Activated CD8-positive, alpha-beta T cell treated with anti-CD3 and anti-CD28 coated beads for 36 hours (primary cell): ENCODE measurements around the gene INKA2. TPM values are rescaled to one million over a fixed set of nuclear protein-coding genes. Genes with fewer than 3 reads are reported as not detected.

ENCODE experiments used
- ATAC-seq: fragments of 200-7000 bp; cut with Tn5 transposase; one replicate; pipeline ENCODE4 v1.10.0; 2021; ENCODE audit warnings: mild to moderate bottlenecking, moderate library complexity
- CTCF ChIA-PET: fragments of 350-600 bp; sonication (Branson Sonifier 250); formaldehyde crosslinking; loops from one replicate; lab custom pipeline; 2021; ENCODE audit warnings: antibody characterized with exemption; lab: Charles Lee
- POLR2A ChIA-PET: fragments of 350-600 bp; sonication (Branson Sonifier 250); formaldehyde crosslinking; loops from one replicate; lab custom pipeline; 2021; ENCODE audit warnings: antibody characterized with exemption; lab: Charles Lee
- DNase-seq: peaks from one replicate; pipeline ENCODE4 v3.0.0-alpha.2; 2020
- H3K27ac Mint-ChIP-seq: one replicate; pipeline ENCODE4 v1.8.0; 2021; ENCODE audit warnings: mild to moderate bottlenecking, mixed read lengths
- H3K27me3 Mint-ChIP-seq: one replicate; pipeline ENCODE4 v1.8.0; 2021; ENCODE audit warnings: mixed read lengths
- H3K36me3 Mint-ChIP-seq: one replicate; pipeline ENCODE4 v1.8.0; 2021; ENCODE audit warnings: low read depth, mixed read lengths
- H3K4me1 Mint-ChIP-seq: one replicate; pipeline ENCODE4 v1.8.0; 2021; ENCODE audit warnings: low read depth, mixed read lengths
- H3K4me3 Mint-ChIP-seq: one replicate; pipeline ENCODE4 v1.8.0; 2021; ENCODE audit warnings: mild to moderate bottlenecking, moderate library complexity, mixed read lengths
- H3K9me3 Mint-ChIP-seq: one replicate; pipeline ENCODE4 v1.8.0; 2021; ENCODE audit warnings: mixed read lengths
- intact Hi-C: fragments of 100-400 bp; cut with micrococcal nuclease; formaldehyde crosslinking; loops from one replicate; pipeline ENCODE4 v1.10.0; 2022
- total RNA-seq, 2 experiments: library from RNA; stranded (reverse); gene quantifications; one replicate each; pipeline ENCODE4 v1.2.3, GENCODE V29; 2021
- TF ChIP-seq, protein P1 (sequence below): fragments of 200-600 bp; IDR thresholded peaks from one replicate; pipeline ENCODE4 v1.8.0; 2022; ENCODE audit warnings: antibody characterized with exemption, mild to moderate bottlenecking

The INKA2 gene
- total RNA-seq, 2 experiments from 2014 or later: 1.7 to 2.3 TPM

DNA sequence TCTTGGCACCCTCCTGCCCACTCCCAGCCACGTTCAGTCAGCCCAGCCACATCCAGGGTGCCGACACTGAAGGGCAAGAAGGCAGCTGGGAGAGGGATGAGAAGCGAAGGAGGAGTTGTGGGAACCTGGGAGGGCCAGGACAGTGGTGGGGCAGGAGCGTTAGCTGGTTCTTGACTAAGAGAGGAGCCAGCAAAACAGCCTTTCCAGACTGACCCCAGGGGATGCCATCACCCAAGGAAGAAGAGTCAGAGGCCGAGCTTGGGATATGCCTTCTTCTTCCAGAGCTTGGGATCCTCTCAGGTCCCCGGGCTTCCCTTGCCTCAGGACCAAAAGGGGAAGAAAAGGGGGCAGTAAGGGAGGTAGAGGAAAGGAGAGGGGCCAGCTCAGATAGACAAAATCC, 7.2 kb downstream of the INKA2 start:
- TF ChIP-seq, protein P1, sequence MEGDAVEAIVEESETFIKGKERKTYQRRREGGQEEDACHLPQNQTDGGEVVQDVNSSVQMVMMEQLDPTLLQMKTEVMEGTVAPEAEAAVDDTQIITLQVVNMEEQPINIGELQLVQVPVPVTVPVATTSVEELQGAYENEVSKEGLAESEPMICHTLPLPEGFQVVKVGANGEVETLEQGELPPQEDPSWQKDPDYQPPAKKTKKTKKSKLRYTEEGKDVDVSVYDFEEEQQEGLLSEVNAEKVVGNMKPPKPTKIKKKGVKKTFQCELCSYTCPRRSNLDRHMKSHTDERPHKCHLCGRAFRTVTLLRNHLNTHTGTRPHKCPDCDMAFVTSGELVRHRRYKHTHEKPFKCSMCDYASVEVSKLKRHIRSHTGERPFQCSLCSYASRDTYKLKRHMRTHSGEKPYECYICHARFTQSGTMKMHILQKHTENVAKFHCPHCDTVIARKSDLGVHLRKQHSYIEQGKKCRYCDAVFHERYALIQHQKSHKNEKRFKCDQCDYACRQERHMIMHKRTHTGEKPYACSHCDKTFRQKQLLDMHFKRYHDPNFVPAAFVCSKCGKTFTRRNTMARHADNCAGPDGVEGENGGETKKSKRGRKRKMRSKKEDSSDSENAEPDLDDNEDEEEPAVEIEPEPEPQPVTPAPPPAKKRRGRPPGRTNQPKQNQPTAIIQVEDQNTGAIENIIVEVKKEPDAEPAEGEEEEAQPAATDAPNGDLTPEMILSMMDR: no peak
- no peak for ATAC-seq
- Mint-ChIP-seq H3K4me3 (no peak overlapping the region), H3K27me3 (peaks cover 1% of the 10 kb centered on the region), H3K27ac (no peak overlapping the region), H3K9me3 (no peaks in the 10 kb centered on the region), H3K4me1 (no peaks in the 10 kb centered on the region), H3K36me3 (no peaks in the 10 kb centered on the region)
- ChIA-PET POLR2A (interaction anchor here (1.2 kb wide), 1 partner anchor 224 kb away, joined by 5 read pairs; no protein-coding TSS in a partner anchor), CTCF (interaction anchor here (0.9 to 5.3 kb wide), 2 partner anchors 17 to 38 kb away, joined by 4 to 31 read pairs; no protein-coding TSS in a partner anchor)
- DNase-seq: no peak
- intact Hi-C loops: no loop called here

DNA sequence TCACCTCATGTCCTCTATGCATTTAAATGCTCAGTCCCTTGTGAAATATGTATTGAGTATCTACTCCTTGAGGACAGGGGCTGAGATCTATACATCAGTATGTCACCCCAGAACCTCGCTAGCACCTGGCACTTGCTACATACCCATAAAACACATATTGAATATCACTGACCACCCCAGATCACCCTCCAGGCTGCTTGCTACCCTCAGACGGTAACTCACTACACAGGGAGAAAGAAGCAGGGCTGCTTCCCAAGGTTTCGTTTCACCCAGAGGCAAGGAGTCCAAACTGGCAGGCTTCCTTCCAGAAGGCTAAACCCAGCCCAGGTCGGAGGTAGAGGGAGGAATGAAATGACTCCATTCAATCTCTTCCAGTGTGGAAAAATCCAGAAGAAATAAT, 8.5 kb downstream of the INKA2 start:
- CTCF ChIA-PET: interaction anchor here (5.3 kb wide), 1 partner anchor 16 kb away, joined by 31 read pairs; no protein-coding TSS in a partner anchor
- H3K9me3 Mint-ChIP-seq: no peaks in the 10 kb centered on the region
- intact Hi-C loops: no loop called here

DNA sequence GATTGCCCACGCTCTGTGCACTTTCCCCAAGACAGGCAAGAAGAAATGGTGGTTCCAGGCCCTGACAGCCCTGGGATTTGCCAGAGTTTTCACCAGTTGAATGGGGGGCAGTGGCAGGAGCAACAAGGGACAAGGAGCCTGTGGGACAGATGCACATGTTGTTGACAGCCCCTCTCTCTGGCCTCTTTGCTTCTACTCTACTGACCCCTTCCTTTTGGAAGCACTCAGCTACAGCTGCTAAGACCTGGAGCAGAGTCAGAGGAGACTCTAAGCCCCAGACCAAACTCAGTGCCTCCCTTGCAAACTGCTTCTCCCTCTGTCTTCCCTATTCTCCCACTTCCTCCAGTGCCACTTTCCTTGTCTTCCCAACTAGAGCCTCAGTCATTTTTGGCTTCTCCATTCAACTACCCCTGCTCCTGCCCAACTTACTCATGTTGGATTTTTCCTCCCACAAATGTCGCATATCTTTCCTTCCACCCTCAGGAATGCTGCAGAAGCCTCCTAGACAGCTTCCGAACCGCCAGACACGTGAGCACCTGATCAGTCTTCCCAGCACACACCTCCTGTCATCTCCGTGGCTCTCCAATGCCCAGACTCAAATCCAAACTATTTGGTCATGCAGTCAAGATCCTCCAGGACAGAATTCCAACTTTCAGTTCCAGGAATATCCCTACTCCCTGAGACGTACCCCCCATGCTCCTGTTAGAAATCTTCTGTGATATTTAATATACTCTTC, 9.1 kb downstream of the INKA2 start:
- Mint-ChIP-seq H3K4me3 (no peak overlapping the region), H3K9me3 (no peaks in the 10 kb centered on the region), H3K27ac (no peak overlapping the region), H3K27me3 (no peaks in the 10 kb centered on the region), H3K36me3 (no peaks in the 10 kb centered on the region), H3K4me1 (no peaks in the 10 kb centered on the region)
- ATAC-seq: no peak
- CTCF ChIA-PET: interaction anchor here (3.2 to 5.3 kb wide), 2 partner anchors 15 kb away, joined by 19 to 31 read pairs; no protein-coding TSS in a partner anchor
- intact Hi-C loops: no loop called here
- DNase-seq: no peak
- POLR2A ChIA-PET: interaction anchor here (1.2 kb wide), 1 partner anchor 8 kb away, joined by 3 read pairs; no protein-coding TSS in a partner anchor
- TF ChIP-seq, protein P1: no peak

More for the DNA sequence above, 8.5 kb downstream of the INKA2 start:
- Mint-ChIP-seq H3K27ac (no peak overlapping the region), H3K27me3 (no peaks in the 10 kb centered on the region), H3K4me1 (no peaks in the 10 kb centered on the region), H3K4me3 (no peak overlapping the region), H3K36me3 (no peaks in the 10 kb centered on the region)
- DNase-seq (no peak), ATAC-seq (no peak)
- POLR2A ChIA-PET: interaction anchor here (1.2 kb wide), 1 partner anchor 223 kb away, joined by 5 read pairs; no protein-coding TSS in a partner anchor
- TF ChIP-seq, protein P1: no peak

DNA sequence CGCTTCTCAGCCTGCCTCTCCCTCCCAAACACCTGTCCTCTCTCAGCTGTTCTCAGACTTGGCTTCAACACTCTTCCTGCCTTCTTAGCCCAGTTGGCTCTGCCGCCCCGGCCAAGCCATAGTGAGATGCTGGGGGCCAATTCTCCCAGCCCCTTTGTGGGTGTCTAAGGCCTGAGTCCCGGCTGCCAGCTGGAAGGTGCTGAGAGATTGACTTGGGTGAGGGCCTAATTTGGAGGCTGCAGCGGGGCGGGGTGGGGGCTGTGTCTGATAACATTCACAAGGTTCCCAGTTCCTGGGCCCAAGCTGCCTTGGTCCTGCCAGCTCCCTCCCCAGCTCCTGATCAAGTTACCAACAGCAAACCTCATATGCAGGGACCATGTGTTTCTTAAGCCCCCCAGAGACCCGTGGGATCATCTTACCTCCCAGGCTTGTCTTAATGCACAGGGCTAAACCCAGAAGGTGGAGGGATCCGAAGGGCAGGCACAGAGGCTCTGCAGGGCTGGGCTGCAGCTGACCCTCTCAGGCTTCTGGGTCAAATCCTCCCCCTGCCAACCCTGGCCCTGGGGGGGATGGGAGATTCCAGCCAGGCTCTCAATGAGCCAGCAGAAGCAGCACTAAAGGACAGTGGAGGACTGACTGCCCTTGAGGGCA, 9.8 kb downstream of the INKA2 start:
- Mint-ChIP-seq H3K27ac (no peak overlapping the region), H3K4me1 (no peaks in the 10 kb centered on the region), H3K27me3 (no peaks in the 10 kb centered on the region), H3K4me3 (no peak overlapping the region), H3K9me3 (no peaks in the 10 kb centered on the region), H3K36me3 (no peaks in the 10 kb centered on the region)
- POLR2A ChIA-PET: interaction anchor here (0.7 to 3.4 kb wide), 4 partner anchors 9 to 18 kb away, joined by 3 to 11 read pairs (median 3); partner anchors contain the start of gene INKA2
- TF ChIP-seq, protein P1: no peak
- CTCF ChIA-PET: interaction anchor here (1.0 to 3.2 kb wide), 4 partner anchors 10 to 40 kb away, joined by 3 to 19 read pairs (median 4); partner anchors contain the start of gene INKA2
- intact Hi-C loops: no loop called here
- no peak for DNase-seq
- ATAC-seq: no peak
